ENCODE results near the gene RSPH3.
"Not testable (repeated sequence)": the region's sequence is repeated elsewhere in the genome, so short reads cannot be mapped to it uniquely, and the experiment has no call there.

Gene RSPH3

DNA sequence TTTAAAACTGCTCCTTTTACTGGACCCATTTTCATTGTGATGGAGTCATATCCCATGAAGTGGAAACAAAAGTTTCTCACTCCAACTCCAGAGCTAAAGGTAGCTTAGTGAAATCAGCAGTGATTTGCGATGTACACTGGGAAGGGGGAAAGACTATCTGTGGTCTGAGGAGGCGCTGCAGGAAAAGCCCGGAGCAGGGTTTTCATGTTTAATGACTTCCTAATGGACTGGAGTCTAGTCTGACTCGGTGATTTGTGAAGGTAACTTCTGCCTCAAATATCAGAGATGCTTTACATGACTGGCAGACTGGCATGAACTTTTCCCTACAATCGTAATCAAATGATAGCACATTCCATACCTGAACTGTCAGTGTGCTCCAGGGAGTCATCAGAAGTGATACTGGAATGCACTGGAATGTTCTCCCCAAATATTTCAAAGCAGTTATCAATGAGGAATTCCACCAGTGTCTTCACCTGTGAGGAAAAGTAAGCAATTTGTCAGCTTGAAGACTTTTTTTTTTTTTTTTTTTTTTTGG is 37.8 kb upstream of the RSPH3 start:
- TF ChIP-seq, protein P1, sequence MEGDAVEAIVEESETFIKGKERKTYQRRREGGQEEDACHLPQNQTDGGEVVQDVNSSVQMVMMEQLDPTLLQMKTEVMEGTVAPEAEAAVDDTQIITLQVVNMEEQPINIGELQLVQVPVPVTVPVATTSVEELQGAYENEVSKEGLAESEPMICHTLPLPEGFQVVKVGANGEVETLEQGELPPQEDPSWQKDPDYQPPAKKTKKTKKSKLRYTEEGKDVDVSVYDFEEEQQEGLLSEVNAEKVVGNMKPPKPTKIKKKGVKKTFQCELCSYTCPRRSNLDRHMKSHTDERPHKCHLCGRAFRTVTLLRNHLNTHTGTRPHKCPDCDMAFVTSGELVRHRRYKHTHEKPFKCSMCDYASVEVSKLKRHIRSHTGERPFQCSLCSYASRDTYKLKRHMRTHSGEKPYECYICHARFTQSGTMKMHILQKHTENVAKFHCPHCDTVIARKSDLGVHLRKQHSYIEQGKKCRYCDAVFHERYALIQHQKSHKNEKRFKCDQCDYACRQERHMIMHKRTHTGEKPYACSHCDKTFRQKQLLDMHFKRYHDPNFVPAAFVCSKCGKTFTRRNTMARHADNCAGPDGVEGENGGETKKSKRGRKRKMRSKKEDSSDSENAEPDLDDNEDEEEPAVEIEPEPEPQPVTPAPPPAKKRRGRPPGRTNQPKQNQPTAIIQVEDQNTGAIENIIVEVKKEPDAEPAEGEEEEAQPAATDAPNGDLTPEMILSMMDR (IDR thresholded peaks at IDR 0.05; ENCODE audit: control insufficient read depth, insufficient read depth, low read depth, low read length, missing control alignments): no peak
- H3K4me3 ChIP-seq (ENCODE audit: control insufficient read depth, low read depth, low read length): no peak overlapping the region

DNA sequence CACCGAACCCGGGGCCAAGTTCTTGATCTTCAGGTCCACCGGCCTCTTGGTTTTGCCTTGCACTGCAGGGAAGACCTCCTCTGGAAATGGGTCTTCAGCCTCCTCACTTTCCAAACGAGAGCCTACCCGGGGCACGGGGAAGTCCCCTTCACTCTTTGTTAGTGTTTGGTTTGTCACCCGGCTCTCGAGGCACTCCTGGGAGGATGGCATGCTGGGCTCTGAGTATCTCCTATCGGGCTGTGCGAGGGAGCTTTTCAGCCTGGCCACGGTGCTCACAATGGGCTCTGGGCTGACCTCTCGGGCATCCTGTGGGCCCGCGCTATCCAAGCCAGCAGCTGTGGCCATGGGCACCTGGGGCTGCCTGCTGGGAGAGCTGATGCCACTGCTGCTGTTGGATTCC is 36.7 kb upstream of the RSPH3 start:
- TF ChIP-seq, protein P1 (IDR thresholded peaks at IDR 0.05; ENCODE audit: control insufficient read depth, insufficient read depth, low read depth, low read length, missing control alignments): no peak
- no peak overlapping the region for H3K4me3 ChIP-seq (ENCODE audit: control insufficient read depth, low read depth, low read length)
- DNase-seq (ENCODE audit: low read depth): no peak

More for the DNA sequence above, 37.8 kb upstream of the RSPH3 start:
- no peak for DNase-seq (ENCODE audit: low read depth)

DNA sequence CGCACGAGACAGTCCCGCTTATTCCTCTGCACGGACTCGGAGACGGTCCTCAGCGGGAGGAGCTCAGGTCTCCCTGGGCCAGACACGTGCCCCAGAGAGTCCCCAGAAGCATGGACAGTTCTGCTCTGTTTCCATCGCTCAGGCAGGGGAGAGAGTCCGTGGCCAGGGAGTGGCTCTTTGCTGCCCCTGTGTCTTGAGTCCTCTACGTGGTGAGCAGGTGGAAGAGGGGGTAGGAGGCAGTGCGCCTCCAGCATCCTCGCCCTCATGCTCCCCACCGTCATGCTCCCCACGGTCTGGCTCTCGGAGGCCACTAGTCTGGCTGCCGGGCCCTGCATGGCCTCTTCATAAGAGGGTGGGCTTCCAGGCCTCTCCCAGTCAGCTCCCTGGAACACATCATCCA is 35.9 kb upstream of the RSPH3 start:
- no peak for DNase-seq (ENCODE audit: low read depth)
- H3K4me3 ChIP-seq (ENCODE audit: control insufficient read depth, low read depth, low read length): no peak overlapping the region
- TF ChIP-seq, protein P1 (IDR thresholded peaks at IDR 0.05; ENCODE audit: control insufficient read depth, insufficient read depth, low read depth, low read length, missing control alignments): no peak

DNA sequence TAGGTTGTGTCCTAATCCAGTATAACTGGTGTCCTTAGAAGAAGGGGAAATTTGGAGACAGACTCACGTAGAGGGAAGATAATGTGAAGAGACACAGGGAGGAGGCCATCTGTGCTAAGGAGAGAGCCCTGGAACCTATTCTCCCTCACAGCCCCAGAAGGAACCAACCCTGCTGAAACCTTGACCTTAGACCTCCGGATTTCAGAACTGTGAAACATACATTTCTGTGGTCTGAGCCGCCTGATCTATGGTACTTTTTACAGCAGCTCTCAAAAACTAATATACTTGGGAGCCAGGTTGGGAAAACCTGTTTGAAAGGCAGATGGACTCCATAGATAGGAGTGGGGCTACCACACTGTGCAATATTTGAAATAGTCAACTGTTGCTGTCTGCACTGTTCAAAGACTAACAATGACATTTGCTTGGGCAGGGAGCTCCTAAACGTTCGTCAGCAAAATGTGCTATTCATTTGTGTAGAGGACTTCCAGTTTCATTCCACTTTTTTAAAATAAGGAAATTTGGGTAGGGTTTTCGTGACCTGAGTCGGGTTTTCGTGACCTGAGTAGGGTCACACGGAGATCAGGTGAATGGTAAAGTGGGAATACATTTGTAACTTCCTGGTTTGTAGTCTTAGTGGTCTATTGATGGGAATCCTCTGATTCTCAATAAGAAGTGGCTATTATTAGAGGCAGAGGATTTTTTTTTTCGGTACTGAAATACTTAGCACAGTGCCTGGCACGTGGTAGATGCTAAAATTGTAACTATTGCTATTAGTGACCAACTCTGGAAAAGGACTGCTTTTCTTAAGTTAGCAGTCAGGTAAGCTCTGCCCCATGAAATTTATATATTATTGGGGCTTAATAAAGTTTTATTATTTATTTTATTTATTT is 33.4 kb upstream of the RSPH3 start:
- TF ChIP-seq, protein P1 (IDR thresholded peaks at IDR 0.05; ENCODE audit: control insufficient read depth, insufficient read depth, low read depth, low read length, missing control alignments): no peak
- no peak for DNase-seq (ENCODE audit: low read depth)
- no peak overlapping the region for H3K4me3 ChIP-seq (ENCODE audit: control insufficient read depth, low read depth, low read length)

DNA sequence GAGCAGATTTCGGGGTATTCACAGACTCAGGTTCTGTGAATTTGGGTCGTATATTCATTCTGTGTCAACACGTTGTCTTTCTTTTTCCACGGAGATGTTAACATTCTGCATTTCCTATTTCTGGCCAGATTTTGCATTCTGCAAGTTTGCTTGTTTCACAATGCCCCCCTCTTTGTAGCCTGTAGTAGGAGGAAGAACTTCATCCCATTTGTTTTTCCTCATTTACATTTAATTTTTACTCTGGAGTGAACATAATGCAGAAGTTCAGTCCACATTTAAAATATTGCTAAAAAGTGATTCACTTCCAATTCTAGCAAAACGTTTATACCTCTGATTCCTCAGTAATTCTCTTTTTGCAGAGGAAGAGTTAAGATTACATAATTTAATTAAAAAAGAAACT is 31.8 kb upstream of the RSPH3 start:
- DNase-seq (ENCODE audit: low read depth): no peak

DNA sequence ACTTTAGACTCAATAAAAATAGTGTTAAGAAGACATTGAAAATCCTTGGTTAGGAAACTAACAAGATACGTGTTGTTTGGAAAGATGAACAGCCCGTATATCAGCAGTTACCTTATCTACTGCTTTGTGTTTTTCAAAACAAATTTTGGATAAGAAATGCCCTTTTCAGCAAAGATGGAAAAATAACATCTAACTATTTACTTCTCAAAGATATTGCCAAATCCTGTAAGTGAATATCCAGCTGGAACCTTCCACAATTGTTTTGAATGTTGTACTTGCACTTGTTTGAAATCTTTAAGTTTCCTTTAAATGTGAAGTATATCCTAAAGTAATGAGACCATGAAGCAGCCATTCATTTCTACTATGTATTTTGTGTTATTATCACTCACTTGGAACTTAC is 30.2 kb upstream of the RSPH3 start:
- TF ChIP-seq, protein P1 (IDR thresholded peaks at IDR 0.05; ENCODE audit: control insufficient read depth, insufficient read depth, low read depth, low read length, missing control alignments): no peak
- DNase-seq (ENCODE audit: low read depth): no peak
- H3K4me3 ChIP-seq (ENCODE audit: control insufficient read depth, low read depth, low read length): no peak overlapping the region

More for the DNA sequence above, 31.8 kb upstream of the RSPH3 start:
- H3K4me3 ChIP-seq (ENCODE audit: control insufficient read depth, low read depth, low read length): no peak overlapping the region
- TF ChIP-seq, protein P1 (IDR thresholded peaks at IDR 0.05; ENCODE audit: control insufficient read depth, insufficient read depth, low read depth, low read length, missing control alignments): no peak

DNA sequence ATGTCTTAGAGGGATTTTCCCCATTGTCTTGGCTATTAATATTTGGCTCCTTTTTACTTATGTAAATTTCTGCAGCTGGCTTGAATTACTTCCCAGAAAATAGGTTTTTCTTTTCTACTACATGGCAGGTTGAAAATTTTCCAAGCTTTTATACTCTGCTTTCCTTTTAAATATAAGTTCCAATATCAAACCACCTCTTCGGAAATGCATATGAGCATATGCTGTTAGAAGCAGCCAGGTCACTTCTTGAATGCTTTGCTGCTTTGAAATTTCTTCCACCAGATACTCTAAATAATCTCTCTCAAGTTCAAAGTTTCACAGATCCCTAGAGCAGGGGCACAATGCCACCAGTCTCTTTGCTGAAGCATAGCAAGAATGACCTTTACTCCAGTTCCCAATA is 25.2 kb upstream of the RSPH3 start:
- not testable (repeated sequence) for H3K4me3 ChIP-seq (ENCODE audit: control insufficient read depth, low read depth, low read length); DNase-seq (ENCODE audit: low read depth)
